Measurements from ENCODE around the gene TEK.

DNA sequence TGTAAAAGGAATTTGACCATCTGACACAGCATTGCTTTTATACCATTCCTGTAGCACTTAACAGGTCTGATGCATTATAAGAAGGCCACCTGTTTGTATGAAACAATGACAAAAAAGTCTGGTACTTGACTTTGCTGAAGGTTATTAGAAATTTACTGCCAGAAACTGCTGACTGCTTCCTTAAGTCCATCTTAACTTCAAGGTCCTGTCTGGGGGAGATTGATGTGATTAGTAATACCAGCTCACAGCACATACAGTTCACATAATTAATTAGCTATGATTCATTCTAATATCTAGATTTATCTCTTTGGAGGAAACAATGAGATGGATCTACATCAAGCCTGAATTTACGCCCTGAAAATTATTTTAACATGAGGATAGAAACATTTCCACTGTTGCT is 49.6 kb upstream of the TEK start:
- TF ChIP-seq, protein P1, sequence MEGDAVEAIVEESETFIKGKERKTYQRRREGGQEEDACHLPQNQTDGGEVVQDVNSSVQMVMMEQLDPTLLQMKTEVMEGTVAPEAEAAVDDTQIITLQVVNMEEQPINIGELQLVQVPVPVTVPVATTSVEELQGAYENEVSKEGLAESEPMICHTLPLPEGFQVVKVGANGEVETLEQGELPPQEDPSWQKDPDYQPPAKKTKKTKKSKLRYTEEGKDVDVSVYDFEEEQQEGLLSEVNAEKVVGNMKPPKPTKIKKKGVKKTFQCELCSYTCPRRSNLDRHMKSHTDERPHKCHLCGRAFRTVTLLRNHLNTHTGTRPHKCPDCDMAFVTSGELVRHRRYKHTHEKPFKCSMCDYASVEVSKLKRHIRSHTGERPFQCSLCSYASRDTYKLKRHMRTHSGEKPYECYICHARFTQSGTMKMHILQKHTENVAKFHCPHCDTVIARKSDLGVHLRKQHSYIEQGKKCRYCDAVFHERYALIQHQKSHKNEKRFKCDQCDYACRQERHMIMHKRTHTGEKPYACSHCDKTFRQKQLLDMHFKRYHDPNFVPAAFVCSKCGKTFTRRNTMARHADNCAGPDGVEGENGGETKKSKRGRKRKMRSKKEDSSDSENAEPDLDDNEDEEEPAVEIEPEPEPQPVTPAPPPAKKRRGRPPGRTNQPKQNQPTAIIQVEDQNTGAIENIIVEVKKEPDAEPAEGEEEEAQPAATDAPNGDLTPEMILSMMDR (IDR thresholded peaks at IDR 0.05), result no peak
- no peak for TF ChIP-seq POLR2A (IDR thresholded peaks at IDR 0.05)

Data from esophagus squamous epithelium (tissue), 4 donors.